ENCODE measurements around the gene KCNC3.

GRCh38 chr19:50327013-50327412 lies 2.2 kb downstream of the KCNC3 start:
- no peak for TF ChIP-seq CTCF (conservative IDR thresholded peaks at IDR 0.05)
- no peak for TF ChIP-seq ZFX (IDR thresholded peaks at IDR 0.05)
